NCI-H460 (cell line): Measurements from ENCODE around the gene DPY19L2. TPM values are rescaled to one million over a fixed set of nuclear protein-coding genes. Genes with fewer than 3 reads are reported as not detected.
"Not testable (repeated sequence)": the region's sequence is repeated elsewhere in the genome, so short reads cannot be mapped to it uniquely, and the experiment has no call there.

Source experiments
- DNase-seq: peaks from one replicate; pipeline ENCODE4 v3.0.0-alpha.2; 2016; ENCODE audit warnings: low read depth; ENCODE audit errors: extremely low read depth
- total RNA-seq: library from RNA; depleted of rRNA; stranded (reverse); fragments of >200 nt; shearing (Covaris generic); gene quantifications from 2 replicates; pipeline ENCODE4 v1.2.3, GENCODE V29; 2014

DPY19L2 gene
- total RNA-seq, 1 experiment from 2014 or later: 2.4 TPM

DNA sequence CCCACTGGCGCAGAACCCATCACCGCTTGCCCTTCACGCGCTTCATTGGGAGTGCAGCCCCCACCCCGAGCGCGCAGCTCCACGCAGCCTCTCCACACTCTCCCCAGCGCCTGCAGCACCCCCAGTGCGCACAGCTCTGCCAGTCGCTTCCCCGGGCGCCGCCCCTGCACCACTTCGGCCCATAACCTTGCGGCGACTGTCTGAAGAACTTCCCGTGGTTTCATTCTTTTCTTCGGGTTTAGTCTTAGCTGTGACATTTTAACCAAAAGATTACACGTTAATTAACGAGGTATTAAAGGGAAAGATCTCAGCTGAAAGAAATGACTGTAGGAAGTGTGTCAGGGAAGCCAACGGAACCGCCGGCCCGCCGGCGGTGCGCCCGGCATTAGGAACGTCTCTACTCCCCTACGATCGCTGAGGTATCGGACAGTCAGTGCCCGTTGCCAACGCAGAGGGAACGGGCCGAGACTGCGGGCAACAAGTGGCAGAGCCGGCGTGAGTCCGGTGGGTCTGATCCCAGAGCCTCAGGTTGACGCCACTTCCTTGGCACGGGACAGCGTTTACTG, 590 bp upstream of the DPY19L2 start:
- DNase-seq: not testable (repeated sequence)

- DNase-seq: not testable (repeated sequence)
These were observed 5.3 kb downstream of the DPY19L2 start for GRCh38 chr12:63663005-63663404.

DNA sequence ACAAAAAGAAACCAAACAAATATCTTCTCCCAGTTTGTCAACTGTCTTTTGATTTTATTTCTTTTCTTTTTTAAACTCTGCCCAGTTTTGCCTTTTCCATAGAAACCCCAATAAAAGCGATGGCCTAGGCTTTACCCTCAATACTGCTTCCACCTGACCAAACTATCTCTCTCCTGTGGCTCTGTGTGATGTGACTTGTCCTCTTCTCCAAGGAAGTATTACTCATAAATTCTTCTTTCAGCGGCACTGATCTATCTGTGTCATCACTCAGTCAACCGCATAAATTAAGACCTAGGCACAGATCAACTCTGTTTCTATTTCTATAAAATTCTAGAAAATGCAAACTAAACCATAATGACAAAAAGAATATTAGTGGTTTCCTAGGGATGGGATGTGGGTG, 9.8 kb downstream of the DPY19L2 start:
- not testable (repeated sequence) for DNase-seq

DNA sequence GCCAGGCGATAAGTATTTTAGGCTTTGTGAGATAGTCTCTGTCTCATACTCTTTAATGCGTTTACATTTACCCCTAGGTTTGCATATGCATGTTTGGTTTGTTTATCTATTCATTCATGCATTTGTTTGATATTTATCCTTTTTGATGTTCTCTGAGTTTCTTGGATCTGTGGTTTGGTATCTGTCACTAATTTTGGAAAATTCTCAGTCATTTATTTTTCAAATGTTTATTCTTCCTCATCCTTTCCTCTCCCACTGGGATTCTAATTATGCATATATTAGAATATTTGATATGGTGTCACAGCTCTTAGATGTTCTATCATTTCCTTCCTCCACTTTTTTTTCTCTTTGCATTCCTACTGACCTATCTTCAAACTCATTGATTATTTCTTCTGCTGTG, 11.9 kb downstream of the DPY19L2 start:
- DNase-seq: not testable (repeated sequence)

- DNase-seq: not testable (repeated sequence)
These were observed 12.6 kb downstream of the DPY19L2 start for GRCh38 chr12:63655543-63656257.

- DNase-seq: not testable (repeated sequence)
These were observed 13.8 kb downstream of the DPY19L2 start for GRCh38 chr12:63654481-63654880.

GRCh38 chr12:63649517-63649916, 18.8 kb downstream of the DPY19L2 start:
- not testable (repeated sequence) for DNase-seq

DNA sequence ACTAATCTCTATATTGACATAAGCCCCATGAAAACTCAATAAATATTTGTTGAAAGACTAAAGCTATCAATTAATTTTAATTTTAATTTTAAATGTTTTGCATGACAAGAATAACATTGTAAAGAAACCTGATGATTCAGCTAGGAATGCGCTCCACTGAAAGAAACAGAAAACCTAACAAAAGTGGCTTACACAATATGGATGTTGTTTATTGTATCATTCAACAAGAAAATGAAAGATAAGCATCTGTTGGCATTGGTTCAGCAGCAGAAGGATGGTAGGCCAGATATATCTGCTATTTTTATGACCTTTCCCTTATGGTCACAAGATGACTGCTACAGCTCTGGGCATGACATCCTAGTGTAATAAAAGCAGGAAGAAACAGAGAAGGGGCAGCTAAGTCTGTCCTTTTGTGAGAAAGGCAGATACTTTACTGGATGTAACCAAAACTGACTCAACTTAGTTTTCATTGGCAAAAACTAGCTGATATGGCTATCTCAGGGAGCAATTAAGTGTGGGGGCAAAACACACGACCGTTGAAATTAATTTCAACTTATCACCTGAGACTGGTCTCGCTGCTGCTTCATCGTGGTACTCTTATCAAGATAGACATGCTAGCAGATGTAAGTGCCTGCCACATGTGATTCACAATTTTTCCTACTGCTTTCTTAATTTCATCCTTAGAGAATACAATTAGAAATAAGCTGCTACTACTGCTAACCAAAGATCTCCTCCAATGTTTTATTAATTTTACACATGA, 24.7 kb downstream of the DPY19L2 start:
- DNase-seq: not testable (repeated sequence)

DNA sequence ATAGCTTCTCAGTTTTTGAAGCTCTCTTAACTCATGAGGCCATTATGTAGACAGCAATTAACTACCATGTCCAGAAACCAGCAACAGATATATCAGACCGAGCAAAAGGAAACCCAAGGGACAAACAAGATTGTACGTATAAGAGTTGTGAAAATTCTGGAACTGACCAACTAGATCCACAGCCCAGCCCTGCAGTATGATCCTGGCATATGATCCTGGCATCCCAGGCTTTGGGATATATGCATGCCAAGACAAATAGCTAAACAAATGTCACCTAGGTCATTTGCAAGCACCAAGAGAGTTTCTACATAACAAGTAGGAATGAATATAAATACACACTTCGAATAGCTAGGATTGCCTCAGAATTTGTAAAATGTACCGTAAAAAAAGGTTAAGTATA, 44.0 kb downstream of the DPY19L2 start:
- not testable (repeated sequence) for DNase-seq

DNA sequence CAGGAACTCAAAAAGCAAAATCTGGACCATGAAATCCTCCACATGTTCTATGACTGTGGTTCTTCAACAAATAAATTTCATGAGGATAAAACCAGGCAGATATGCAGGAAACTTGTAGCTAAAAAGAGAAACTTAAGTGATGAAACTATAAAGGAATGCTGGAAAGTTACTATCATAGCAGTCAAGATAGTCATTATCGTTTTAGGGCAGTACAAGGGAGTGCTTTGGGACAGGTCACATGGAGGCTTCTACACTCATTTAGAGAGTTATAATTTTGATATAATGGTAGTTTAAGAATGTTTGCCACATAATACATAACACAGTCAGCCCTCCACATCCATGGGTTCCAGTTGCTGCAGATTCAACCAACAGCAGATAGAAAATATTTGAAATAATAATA, 52.7 kb downstream of the DPY19L2 start:
- DNase-seq: not testable (repeated sequence)

- DNase-seq: not testable (repeated sequence)
These were observed 57.0 kb downstream of the DPY19L2 start for GRCh38 chr12:63611285-63611684.

DNA sequence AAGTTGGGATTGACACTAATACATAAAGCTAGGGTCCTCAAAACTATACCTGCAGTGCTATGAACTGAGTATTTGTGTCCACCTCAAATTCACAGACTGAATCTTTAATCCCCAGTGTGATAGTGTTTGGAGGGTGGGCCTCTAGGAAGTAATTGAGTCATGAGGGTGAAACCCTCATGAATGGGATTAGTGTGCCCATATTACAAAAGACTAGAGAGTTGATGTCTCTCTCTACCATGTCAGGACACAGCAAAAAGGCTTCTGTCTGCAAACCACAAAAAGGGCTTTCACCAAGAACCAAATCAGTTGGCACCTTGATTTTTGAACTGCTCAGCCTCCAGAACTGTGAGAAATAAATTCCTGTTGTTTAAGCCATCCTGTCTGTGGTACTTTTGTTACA, 59.0 kb downstream of the DPY19L2 start:
- DNase-seq: not testable (repeated sequence)

DNA sequence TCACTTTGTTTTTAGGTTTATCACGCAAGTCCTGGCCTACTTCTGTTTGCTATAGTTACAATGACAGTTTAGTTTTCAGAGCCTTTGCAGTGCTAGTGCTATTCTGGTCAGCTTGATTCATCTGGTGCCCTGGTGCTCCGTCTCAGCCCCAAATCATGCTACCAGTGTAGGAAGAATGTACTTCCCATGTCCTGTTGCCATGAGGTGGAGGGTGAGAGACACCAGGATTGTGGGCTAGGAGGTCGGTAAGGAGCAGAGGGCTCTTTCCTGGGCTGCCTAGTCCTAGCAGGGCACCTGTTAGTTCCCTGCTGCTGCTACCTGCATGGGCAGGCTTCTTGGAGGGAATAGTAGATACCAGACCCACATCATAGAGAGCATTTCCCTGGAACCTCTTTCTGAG, 63.3 kb downstream of the DPY19L2 start:
- not testable (repeated sequence) for DNase-seq

DNA sequence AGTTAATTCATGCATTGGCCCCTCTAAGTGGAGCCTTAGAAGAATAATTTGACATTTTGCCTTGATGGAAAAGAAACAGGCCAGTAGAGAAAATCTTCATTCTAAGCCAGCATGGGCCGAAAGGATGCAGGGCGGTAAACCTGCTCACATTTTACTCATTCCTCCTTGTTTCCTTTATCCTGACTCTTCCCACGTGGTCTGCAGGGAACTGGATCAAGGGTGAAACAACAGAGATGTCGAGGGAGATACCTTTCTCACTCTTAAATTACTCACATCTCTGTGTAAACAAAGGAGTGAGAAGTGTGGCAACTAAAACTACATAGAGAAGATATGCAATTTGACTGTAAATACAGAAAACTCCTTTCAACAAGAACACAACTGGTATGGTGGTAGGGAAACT, 73.5 kb downstream of the DPY19L2 start:
- DNase-seq: not testable (repeated sequence)

GRCh38 chr12:63584426-63584825, 83.9 kb downstream of the DPY19L2 start:
- DNase-seq: not testable (repeated sequence)

DNA sequence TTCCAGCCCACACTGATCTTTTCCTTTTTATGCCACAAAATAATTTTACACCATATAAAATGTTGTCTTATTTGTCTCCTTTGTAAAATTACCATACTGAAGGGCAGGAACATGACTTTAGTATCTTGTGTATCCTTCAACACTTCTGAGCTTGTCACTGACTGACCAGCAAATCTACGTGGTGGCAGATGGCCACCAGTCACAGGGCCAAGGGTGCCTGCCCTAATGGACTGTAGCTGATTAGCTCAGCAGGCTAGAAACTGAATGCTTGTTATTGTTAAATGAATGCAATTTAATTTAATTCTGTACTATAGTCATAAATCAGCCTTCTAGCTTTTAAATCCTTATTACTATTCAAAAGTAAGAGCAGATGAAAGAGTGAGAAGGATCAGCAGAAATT, 85.0 kb downstream of the DPY19L2 start:
- not testable (repeated sequence) for DNase-seq

GRCh38 chr12:63577631-63578030, 90.7 kb downstream of the DPY19L2 start:
- DNase-seq: not testable (repeated sequence)

DNA sequence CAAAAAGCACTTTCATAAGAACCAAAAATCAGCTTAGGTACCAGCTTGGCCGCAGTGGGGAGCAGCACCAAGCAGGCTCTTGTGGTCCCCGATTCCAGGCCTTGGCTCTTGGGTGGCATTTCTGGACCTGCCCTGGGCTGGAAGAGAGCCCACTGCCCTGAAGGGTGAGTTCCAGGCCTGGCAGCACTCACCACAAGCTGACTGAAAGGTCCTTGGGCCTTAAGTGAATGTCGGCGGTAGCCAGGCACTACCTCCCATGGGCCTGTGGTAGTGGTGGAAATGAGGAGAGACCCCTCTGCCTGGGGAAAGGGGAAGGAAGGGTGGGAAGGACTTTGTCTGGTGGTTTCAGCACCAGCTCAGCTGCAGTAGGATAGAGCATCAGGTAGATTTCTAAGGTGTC, 96.3 kb downstream of the DPY19L2 start:
- not testable (repeated sequence) for DNase-seq

DNA sequence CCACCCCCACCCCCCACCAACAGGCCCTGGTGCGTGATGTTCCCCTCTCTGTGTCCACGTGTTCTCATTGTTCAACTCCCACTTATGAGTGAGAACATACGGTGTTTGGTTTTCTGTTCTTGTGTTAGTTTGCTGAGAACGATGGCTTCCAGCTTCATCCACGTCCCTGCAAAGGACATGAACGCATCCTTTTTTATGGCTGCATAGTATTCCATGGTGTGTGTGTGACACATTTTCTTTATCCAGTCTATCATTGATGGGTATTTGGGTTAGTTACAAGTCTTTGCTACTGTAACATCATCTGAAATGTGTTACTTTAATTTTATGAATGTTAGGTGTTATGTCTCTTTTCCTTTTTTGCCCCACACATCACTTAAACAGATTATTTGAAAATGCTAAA, 109.8 kb downstream of the DPY19L2 start:
- DNase-seq: not testable (repeated sequence)

GRCh38 chr12:63551397-63551796, 116.9 kb downstream of the DPY19L2 start:
- DNase-seq: not testable (repeated sequence)

DNA sequence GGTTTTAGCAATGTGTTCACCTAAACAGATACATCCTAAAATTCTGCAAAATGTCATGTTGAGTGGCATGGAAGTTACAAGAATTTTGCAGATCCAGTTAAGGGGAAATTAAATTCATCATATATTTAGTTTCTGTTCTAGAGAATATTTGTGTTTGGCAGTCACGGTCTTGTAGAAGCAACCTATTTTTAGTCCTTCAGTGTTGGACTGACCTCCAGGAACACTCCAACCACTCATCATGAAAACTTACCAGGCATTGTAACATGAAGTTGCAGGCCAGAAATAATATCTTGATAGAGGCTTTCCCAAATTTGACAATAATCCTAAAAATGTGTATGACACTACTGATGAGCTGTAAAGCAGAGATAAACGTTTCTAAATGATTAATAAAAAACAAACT, 119.3 kb downstream of the DPY19L2 start:
- DNase-seq: not testable (repeated sequence)
